HG03103 (cell line): ENCODE data around the gene DTNBP1.

ENCODE experiments used
- ATAC-seq: cut with Tn5 transposase; IDR thresholded peaks from one replicate; pipeline ENCODE4 v1.9.1; 2021; ENCODE audit warnings: low read depth; ENCODE audit not compliant: unreplicated experiment

The DTNBP1 gene

DNA sequence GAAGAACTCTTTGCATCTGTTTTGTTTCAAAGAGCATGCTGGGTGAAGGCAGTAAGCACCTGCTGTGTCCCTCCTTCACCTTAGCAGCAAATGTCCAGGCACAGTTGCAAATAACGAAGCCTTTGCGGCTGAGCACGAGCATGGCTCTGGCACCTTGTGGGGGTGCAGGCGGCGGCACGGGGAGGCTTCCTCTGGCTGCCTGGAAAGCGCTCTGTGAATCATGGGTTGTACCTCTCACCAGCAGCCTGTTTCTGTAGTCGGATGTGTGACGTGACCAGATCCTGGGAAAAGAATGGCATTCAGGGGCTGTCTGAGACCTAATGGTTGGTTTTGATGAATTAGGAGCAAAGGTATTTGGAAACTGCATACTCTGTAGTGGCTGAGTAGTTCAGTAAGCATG, 144.8 kb downstream of the DTNBP1 start:
- ATAC-seq = no peak

DNA sequence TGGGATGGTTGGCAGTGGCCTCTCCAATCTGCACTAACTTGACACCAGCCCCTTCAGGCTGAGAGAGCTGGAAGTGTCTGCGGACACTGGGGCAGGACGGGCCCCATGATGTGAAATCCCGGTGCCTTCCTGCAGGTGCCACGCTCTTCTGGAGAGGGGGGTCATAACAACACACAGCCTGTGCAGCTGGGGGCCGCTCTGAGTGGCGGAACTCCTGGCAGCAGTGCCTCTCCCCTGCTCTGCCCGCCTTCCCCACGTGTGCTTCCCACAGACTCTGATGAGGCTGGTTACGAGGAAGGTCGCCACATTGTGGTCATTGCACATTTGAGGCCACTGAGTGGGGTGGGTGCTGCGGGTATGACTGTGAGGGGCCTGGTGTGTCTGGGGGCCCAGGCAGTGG, 145.2 kb downstream of the DTNBP1 start:
- no peak for ATAC-seq

DNA sequence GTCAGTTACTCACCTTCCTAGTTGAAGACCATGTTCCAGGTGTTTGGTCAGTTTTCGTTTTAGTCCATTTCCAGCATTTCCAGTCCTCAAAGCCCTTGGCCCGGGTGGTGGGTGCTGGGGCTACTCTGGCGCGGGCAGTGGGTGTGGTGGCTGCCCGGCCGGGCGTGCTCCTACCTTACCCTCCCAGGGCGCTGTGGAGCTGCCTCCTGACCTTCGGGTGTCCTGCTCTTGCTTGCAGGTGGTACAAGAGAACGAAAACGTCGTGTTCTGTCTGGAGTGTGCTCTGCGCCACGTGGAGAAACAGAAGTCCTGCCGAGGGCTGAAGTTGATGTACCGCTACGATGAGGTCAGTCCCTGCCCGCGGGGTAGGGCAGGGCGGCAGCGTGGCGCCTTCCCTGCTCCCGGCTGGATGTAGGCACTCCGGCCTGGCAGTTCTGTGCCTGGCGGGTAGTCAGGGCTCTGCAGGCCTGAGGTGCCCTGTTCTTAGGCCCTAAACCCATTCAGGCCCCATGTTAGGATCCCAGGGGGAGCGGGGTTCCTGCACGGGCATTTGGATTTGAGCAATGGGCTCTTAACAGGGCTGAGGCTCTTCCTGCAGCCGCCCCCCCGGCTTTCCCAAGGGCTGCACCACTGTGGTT, 145.8 kb downstream of the DTNBP1 start:
- no peak for ATAC-seq

GRCh38 chr6:15516378-15516777, 146.4 kb downstream of the DTNBP1 start:
- no peak for ATAC-seq

DNA sequence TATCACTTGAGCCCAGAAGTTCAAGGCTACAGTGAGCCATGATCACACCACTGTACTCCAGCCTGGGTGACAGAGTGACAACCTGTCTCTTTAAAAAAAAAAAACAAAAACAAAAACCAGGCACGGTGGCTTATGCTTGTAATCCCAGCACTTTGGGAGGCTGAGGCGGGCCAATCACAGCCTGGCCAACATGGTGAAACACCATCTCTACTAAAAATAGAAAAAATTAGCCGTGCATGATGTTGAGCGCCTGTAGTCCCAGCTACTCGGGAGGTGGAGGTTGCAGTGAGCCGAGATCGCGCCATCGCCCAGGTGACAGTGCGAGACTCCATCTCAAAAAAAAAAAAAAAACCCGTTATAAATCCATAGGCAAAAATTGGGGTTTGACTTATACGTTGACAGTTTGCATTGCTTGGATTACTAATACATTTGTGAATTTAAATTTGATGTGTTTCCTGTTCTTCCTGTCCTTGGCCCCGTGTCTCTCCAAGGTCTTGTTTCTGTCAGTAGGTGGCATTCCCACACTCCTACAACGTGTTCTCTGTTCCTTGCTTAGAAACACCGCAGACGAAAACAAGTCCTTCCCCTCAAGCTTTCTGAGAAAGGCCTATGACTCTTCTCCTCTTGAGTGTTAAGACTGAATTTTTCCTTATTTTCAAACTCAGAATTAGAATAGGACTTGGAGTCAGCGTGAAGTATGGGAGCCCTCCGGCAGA, 147.0 kb downstream of the DTNBP1 start:
- ATAC-seq = no peak

DNA sequence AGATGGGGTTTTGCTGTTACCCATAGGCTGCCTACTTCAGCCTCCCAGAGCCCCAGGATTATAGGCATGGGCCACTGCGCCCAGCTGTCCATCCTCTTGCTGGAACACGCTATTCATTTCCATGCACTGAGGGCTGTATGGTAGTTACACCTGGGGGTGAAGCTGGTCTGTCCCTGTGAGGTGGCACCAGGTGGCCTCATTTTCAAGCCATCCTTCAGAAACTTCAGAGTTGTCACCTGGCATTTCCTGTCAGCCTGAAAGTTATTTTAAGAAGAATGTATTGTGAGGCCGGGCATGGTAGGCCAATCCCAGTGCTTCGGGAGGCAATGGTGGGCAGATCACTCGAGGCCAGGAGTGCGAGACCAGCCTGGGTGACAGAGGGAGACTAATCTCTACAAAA, 147.6 kb downstream of the DTNBP1 start:
- ATAC-seq = no peak

GRCh38 chr6:15513801-15514711, 148.8 kb downstream of the DTNBP1 start:
- no peak for ATAC-seq

GRCh38 chr6:15513131-15513771, 149.6 kb downstream of the DTNBP1 start:
- ATAC-seq = no peak

DNA sequence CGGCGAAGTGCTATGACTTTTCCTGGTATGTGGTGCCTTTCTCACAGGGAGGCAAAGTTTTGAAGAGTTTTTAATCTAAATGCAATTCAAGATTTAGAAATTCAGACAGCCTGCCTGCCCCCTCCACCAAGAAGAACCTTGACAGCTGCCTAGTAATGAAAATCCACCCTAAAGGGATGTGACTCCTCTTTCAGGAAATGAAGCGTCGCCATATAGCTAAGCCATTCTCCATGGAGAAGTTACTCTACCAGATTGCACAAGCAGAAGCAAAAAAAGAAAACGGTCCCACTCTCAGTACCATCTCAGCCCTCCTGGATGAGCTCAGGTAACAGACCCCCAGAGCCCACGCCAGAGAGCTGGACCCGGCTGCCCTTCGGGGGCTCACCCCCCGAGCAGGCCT, 150.1 kb downstream of the DTNBP1 start:
- no peak for ATAC-seq

DNA sequence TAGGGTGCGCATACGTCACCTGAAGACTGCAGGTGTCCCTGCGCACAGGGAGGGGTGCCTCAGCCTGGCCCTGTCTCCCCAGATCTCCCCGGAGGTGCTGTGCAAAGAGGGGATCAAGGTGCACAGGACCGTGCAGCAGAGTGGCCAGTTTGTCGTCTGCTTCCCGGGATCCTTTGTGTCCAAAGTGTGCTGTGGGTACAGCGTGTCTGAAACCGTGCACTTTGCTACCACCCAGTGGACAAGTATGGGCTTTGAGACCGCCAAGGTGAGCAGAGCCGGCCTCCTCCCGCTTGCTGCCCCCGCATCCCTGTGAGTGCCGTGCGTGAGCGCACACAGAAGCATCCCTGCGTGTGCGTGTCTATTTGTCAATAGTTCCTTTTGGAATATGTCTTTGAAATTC, 150.7 kb downstream of the DTNBP1 start:
- no peak for ATAC-seq

DNA sequence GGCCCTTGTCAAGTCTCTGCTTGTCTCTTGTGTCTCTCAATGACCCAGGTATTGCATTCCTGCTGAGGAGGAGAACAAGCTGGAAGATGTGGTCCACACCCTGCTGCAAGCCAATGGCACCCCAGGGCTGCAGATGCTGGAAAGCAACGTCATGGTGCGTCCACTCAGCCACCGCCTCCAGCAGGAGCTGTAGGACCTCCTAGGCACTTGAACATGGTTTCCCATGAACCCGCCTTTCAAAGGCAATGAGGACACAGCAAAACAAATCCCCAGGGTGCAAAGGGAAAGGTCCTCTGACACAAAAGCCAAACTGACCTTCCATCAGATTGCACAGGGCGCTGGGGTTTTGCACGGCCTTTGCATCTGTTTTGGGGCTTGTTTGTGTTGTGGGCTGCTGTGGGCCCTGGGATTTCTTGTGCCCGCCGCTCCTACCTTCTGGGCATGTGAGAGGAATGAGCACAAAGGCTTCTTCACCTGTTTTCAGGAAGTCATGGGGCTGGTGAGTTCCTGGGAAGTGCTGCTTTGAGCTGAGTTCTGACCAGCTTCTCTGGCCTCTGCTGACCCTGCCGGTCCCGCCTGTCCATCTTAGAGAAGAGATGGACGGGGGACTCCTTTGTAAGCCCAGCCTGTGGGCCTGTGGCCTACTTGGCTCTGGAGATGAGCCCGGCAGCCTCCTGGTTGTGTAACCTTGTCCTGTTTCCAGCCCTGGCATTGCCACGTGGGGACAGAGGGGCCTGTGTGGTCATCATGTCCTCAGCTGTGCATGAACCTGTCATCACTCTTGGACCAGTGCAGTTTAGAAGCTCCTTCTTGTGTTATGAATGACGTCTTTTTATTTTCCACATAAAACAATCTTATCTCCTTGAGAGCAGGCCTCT, 151.3 kb downstream of the DTNBP1 start:
- ATAC-seq = no peak

DNA sequence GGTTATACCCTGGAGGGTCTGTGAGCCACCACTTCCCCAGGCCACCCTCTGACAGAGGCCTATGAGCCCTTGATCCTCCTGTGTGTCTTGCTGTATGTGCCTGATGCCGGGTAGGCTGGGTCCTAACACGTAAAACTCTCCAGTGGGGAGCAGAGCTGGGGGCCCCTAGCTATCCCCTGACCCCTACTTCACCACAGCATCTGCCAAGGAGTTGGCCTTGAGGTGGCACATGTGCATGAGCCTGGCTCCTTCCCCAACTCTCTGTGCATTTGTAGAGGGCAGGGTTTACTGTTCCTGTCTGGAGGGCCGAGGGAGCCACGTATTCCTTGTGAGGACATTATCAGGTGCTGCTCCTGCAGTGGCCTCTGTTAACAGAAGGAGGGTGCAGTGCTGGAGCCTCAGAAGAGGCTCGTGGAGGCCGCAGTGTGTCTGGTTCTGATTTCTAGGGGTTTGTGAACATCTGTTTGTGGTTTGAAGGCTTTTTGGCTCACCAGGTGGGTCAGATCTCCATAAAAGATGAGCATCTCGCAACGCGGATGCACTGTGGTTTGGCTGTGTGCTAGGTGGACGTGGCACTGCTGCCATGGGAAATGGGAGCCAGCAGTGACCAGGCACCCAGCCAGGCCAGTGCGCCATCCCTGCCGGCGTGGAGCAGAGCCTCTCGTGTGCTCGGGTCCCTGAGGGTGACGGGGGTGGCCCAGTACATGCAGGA, 152.1 kb downstream of the DTNBP1 start:
- ATAC-seq = no peak

- ATAC-seq = no peak
These were observed 152.7 kb downstream of the DTNBP1 start for GRCh38 chr6:15510121-15510520.

- ATAC-seq = no peak
These were observed 153.4 kb downstream of the DTNBP1 start for GRCh38 chr6:15509335-15509933.

- ATAC-seq = no peak
These were observed 153.9 kb downstream of the DTNBP1 start for GRCh38 chr6:15508931-15509330.

GRCh38 chr6:15508441-15508871, 154.4 kb downstream of the DTNBP1 start:
- no peak for ATAC-seq

- no peak for ATAC-seq
These were observed 155.1 kb downstream of the DTNBP1 start for GRCh38 chr6:15507746-15508145.

DNA sequence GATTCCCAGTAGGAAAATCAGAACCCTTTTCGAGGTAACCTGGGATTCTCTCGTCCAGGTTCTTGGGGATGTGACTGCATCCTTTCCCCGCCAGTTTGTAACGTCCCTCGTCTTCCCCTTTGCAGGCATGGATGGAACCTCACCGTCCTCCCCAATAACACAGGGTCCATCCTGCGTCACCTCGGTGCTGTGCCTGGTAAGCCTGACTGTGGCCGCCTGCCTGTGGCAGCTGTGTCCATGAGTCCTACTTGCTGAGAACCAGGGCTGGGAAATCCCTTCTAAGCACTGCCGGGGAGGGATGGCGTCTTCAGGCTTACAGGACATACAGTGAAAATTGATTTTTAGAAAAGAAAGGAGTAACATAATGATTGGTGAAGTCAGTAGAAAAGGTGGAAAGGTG, 155.6 kb downstream of the DTNBP1 start:
- ATAC-seq = no peak

- ATAC-seq = no peak
These were observed 156.8 kb downstream of the DTNBP1 start for GRCh38 chr6:15506066-15506465.
